Heart left ventricle (tissue), 13 donors: Measurements from ENCODE around the gene NAALADL2.

Experiments used
- POLR2A ChIP-seq, 2 donors: fragments of 450-650 bp; IDR thresholded peaks; one replicate each; pipeline ENCODE4 v1.6.1; 2017; ENCODE audit warnings: antibody characterized with exemption in 2 of 2, mild to moderate bottlenecking in 2 of 2, moderate library complexity in 2 of 2
- TF ChIP-seq, protein P1 (sequence below), 12 donors: fragments of 200-600 bp; sonication (generic) in 4 of 12; IDR thresholded peaks; one replicate each; pipeline versions ENCODE4 v1.5.0 to v1.8.0; 2018 to 2022; ENCODE audit warnings: antibody characterized with exemption in 12 of 12, mild to moderate bottlenecking in 5 of 12
- donor health status: ischemic (EF 13 %, LVEDD 7.1; RV severe dilation, severe dysfunction).
- donor health status: DM: no; HTN: yes; CAD: no.
- donor health status: DM: no; HTN: no; CAD: no.
- donor health status: ischemic (EF 25% LVEDD 6.9; RV normal size, moderate dysfunction).
- donor health status: ischemic (EF 25% LVEDD 5.7; RV mildly dilated, moderate dysfunction).
- donor health status: ischemic (EF 35%, LVEDD 5.7; RV mildly dilated, moderate dysfunction).
- donor health status: nonischemic (EF 11% LVEDD 7.7; RV severe dilation, severe dysfunction).
- donor health status: DM: yes; HTN: yes; CAD: no.
- donor health status: PGD.
- donor health status: ischemic (EF 29% LVEDD 5.4; RV normal size, mild dysfunction).
- donor health status: nonischemic (EF 23%, LVEDD 6.1; RV moderate dilation, normal function).

DNA sequence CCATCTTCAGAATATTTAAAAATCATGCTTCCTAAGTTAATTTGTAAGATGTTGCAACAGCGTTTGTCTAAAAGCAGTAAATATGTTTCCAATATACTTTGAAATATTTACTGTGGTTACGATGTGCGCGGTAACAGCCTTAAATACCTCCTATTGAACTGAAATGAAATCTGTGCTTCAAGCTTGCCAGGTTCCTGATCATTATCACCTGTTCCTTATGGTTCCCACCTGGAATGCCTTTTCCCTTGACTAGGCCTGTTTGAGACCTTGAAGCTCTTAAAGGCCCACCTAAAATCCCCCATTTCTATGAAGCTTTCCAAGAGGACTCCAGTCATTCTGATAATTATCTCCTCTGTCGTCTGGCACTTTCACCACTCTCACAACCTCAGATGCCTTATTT lies 146.7 kb downstream of the NAALADL2 start:
- TF ChIP-seq, protein P1, sequence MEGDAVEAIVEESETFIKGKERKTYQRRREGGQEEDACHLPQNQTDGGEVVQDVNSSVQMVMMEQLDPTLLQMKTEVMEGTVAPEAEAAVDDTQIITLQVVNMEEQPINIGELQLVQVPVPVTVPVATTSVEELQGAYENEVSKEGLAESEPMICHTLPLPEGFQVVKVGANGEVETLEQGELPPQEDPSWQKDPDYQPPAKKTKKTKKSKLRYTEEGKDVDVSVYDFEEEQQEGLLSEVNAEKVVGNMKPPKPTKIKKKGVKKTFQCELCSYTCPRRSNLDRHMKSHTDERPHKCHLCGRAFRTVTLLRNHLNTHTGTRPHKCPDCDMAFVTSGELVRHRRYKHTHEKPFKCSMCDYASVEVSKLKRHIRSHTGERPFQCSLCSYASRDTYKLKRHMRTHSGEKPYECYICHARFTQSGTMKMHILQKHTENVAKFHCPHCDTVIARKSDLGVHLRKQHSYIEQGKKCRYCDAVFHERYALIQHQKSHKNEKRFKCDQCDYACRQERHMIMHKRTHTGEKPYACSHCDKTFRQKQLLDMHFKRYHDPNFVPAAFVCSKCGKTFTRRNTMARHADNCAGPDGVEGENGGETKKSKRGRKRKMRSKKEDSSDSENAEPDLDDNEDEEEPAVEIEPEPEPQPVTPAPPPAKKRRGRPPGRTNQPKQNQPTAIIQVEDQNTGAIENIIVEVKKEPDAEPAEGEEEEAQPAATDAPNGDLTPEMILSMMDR (IDR thresholded peaks at IDR 0.05), result no peak
- TF ChIP-seq POLR2A (IDR thresholded peaks at IDR 0.05), result no peak
